Heart left ventricle (tissue), 13 donors: ENCODE data around the gene ABCA12.

Source experiments
- POLR2A ChIP-seq, 2 donors: fragments of 450-650 bp; IDR thresholded peaks; one replicate each; pipeline ENCODE4 v1.6.1; 2017; ENCODE audit warnings: antibody characterized with exemption in 2 of 2, mild to moderate bottlenecking in 2 of 2, moderate library complexity in 2 of 2
- TF ChIP-seq, protein P1 (sequence below), 12 donors: fragments of 200-600 bp; sonication (generic) in 4 of 12; IDR thresholded peaks; one replicate each; pipeline versions ENCODE4 v1.5.0 to v1.8.0; 2018 to 2022; ENCODE audit warnings: antibody characterized with exemption in 12 of 12, mild to moderate bottlenecking in 5 of 12
- donor health status: ischemic (EF 13 %, LVEDD 7.1; RV severe dilation, severe dysfunction).
- donor health status: DM: no; HTN: yes; CAD: no.
- donor health status: DM: no; HTN: no; CAD: no.
- donor health status: ischemic (EF 25% LVEDD 6.9; RV normal size, moderate dysfunction).
- donor health status: ischemic (EF 25% LVEDD 5.7; RV mildly dilated, moderate dysfunction).
- donor health status: ischemic (EF 35%, LVEDD 5.7; RV mildly dilated, moderate dysfunction).
- donor health status: nonischemic (EF 11% LVEDD 7.7; RV severe dilation, severe dysfunction).
- donor health status: DM: yes; HTN: yes; CAD: no.
- donor health status: PGD.
- donor health status: ischemic (EF 29% LVEDD 5.4; RV normal size, mild dysfunction).
- donor health status: nonischemic (EF 23%, LVEDD 6.1; RV moderate dilation, normal function).

DNA sequence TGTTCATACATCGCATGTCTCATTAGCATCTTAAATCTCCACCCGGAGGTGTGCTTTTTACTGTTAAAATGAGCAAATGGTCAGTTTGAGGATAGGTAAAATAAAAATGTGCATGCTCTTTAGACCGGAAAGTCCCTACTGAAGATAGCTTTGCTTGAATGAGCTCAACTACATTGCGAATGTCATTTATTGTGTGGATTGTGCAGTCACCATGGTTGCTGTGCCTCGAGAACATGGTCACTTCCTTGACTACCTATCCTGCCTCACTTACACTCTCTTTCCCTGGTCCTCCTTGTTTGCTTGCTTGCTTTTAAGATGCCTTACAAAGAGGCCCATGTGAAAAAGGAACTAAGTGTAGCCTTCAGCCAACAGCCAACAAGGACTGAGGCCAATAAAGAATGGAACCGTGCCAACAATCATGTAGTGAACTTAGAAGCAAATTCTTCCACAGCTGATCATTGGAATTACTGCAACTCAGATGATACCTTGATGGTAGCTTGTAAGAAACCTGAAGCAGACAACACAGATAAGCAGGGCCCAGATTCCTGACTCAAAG, 256.7 kb downstream of the ABCA12 start:
- TF ChIP-seq, protein P1, sequence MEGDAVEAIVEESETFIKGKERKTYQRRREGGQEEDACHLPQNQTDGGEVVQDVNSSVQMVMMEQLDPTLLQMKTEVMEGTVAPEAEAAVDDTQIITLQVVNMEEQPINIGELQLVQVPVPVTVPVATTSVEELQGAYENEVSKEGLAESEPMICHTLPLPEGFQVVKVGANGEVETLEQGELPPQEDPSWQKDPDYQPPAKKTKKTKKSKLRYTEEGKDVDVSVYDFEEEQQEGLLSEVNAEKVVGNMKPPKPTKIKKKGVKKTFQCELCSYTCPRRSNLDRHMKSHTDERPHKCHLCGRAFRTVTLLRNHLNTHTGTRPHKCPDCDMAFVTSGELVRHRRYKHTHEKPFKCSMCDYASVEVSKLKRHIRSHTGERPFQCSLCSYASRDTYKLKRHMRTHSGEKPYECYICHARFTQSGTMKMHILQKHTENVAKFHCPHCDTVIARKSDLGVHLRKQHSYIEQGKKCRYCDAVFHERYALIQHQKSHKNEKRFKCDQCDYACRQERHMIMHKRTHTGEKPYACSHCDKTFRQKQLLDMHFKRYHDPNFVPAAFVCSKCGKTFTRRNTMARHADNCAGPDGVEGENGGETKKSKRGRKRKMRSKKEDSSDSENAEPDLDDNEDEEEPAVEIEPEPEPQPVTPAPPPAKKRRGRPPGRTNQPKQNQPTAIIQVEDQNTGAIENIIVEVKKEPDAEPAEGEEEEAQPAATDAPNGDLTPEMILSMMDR (IDR thresholded peaks at IDR 0.05) = no peak
- no peak for TF ChIP-seq POLR2A (IDR thresholded peaks at IDR 0.05)
